ENCODE data around the gene FCER2.

The FCER2 gene

DNA sequence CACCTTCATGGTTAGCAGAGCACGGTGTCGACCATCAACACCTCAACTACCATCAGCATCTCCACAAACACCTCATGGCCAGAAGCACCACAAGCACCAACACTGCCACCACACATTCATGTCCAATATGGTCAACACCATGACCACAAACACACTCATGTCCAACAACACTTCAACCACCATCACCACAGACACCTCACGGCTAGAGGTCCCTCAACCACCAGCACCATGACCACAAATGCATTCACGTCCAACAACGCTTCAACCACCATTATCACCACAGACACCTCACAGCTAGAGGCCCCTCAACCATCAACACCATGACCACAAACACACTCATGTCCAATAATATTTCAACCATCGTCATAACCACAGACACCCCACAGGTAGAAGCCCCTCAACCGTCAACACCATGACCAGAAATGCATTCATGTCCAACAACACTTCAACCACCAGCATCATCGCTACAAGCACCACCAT, 11.1 kb downstream of the FCER2 start:
- TF ChIP-seq, protein P1, sequence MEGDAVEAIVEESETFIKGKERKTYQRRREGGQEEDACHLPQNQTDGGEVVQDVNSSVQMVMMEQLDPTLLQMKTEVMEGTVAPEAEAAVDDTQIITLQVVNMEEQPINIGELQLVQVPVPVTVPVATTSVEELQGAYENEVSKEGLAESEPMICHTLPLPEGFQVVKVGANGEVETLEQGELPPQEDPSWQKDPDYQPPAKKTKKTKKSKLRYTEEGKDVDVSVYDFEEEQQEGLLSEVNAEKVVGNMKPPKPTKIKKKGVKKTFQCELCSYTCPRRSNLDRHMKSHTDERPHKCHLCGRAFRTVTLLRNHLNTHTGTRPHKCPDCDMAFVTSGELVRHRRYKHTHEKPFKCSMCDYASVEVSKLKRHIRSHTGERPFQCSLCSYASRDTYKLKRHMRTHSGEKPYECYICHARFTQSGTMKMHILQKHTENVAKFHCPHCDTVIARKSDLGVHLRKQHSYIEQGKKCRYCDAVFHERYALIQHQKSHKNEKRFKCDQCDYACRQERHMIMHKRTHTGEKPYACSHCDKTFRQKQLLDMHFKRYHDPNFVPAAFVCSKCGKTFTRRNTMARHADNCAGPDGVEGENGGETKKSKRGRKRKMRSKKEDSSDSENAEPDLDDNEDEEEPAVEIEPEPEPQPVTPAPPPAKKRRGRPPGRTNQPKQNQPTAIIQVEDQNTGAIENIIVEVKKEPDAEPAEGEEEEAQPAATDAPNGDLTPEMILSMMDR (IDR thresholded peaks at IDR 0.05; ENCODE audit: low read depth, low read length), result no peak
- no peak for DNase-seq (ENCODE audit: extremely low read depth, low read depth)

GRCh38 chr19:7689165-7689564, 12.8 kb downstream of the FCER2 start:
- DNase-seq (ENCODE audit: extremely low read depth, low read depth), result no peak
- TF ChIP-seq, protein P1 (IDR thresholded peaks at IDR 0.05; ENCODE audit: low read depth, low read length), result no peak

DNA sequence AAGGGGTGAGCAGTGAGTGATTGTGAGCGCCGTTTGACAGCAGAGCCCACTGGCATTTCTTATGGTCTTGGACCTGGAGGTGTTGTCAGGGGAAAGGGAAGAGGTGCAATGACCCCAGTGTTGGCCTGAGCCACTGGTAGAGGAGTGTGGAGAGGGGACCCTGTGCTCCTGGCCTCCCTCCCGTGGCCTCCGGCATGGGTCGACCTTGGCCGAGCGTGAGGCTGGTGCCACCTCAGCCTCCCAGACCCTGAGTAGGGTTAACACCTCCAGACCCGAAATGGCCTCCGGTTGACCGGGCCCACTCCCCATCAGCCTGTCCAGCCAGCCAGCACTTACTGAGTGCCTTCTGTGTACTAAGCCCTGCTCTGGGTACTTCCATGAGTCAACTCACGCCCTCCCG, 14.8 kb downstream of the FCER2 start:
- DNase-seq (ENCODE audit: extremely low read depth, low read depth), result no peak
- TF ChIP-seq, protein P1 (IDR thresholded peaks at IDR 0.05; ENCODE audit: low read depth, low read length), result no peak

DNA sequence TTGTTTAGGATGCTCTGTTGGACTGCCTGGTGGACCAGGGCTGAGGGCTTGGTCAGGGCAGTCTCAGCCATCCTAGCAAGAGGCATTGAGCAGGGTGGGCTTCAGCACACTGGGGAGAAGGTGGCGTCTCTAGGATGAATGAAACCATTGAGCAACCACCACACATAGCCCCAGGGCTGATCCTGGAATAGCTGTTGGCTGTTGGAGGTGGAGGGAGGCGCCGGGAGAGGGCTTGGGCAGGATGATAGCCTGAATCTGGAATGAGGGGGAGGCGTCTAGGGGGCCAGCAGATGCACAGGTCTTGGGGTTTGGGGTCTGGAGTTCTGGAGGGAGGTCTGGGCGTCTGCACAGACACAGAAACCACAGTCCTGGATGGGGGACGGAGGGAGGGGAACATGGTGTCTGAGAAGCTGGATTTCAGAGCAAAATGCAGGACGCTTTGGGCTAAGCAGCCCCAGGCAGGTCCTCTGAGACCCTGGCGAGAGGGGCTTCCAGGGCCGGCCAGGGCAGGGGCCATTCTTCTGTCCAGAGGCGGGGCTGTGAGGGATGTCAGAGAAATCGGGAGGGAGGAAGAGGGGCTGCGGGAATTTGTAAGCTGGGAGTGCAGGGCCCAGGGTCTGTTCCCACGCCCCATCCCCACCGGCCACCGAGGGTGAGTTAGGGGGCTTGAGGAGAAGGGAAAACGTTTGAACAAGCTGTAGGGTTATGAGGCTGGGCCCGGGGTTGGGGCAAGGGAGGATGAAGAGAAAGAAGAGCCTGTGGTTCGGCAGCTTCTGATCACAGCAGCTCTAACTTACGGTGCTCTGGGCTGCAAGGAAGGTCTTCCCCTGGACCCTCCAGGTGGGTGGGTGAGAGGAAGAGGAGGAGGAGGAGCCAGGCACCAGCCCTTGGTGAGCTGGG, 16.1 kb downstream of the FCER2 start:
- DNase-seq (ENCODE audit: extremely low read depth, low read depth), result no peak
- TF ChIP-seq, protein P1 (IDR thresholded peaks at IDR 0.05; ENCODE audit: low read depth, low read length), result no peak

DNA sequence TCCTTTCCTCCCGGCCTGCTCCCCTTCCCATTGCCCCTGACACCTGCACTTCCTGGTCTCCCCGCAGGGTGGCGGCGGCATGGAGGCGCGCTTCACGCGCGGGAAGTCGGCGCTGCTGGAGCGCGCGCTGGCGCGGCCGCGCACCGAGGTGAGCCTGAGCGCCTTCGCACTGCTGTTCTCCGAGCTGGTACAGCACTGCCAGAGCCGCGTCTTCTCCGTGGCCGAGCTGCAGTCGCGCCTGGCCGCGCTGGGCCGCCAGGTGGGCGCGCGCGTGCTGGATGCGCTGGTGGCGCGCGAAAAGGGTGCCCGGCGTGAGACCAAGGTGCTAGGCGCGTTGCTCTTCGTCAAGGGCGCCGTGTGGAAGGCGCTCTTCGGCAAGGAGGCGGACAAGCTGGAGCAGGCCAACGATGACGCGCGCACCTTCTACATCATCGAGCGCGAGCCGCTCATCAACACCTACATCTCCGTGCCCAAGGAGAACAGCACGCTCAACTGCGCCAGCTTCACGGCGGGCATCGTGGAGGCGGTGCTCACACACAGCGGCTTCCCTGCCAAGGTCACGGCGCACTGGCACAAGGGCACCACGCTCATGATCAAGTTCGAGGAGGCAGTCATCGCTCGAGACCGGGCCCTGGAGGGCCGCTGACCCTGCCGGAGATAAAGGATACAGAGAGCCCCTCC, 19.6 kb downstream of the FCER2 start:
- TF ChIP-seq, protein P1 (IDR thresholded peaks at IDR 0.05; ENCODE audit: low read depth, low read length), result no peak
- no peak for DNase-seq (ENCODE audit: extremely low read depth, low read depth)

GRCh38 chr19:7681340-7682174, 20.4 kb downstream of the FCER2 start:
- TF ChIP-seq, protein P1 (IDR thresholded peaks at IDR 0.05; ENCODE audit: low read depth, low read length), result peak; percentile 68
- DNase-seq (ENCODE audit: extremely low read depth, low read depth), result peak; percentile 44
